Activated CD4-positive, alpha-beta T cell treated with anti-CD3 and anti-CD28 coated beads for 48 hours (primary cell): ENCODE data around the gene CPA5.

Experiments
- DNase-seq: peaks from one replicate; pipeline ENCODE4 v3.0.0-alpha.2; 2020

CPA5 gene

DNA sequence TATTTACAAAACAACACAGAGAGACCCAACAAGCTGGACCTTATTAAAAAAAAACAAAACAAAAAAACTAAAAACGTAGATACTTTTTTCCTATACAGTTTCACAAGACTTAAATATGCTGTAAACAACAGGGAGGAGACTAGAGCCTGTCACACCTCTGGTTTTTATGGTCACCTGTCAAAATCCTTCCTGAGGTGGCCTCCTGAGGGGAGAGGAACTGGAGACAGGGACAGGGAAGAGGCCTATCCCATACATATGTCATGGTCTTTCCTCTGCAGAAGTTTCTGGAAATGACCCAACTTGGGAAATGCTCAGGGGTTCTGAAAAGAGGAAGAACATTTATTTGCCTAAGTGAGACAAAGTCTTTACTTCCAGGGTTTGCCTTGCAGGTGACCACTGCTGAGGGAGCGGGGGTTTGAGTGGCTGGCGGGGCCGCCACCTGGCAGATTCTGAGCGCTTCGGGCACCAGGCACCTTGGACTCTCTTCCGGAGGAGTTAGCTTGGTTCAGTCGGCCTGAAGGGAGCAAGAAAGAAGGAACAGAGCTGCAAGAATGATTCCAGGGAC lies 54.0 kb downstream of the CPA5 start:
- DNase-seq: no peak

DNA sequence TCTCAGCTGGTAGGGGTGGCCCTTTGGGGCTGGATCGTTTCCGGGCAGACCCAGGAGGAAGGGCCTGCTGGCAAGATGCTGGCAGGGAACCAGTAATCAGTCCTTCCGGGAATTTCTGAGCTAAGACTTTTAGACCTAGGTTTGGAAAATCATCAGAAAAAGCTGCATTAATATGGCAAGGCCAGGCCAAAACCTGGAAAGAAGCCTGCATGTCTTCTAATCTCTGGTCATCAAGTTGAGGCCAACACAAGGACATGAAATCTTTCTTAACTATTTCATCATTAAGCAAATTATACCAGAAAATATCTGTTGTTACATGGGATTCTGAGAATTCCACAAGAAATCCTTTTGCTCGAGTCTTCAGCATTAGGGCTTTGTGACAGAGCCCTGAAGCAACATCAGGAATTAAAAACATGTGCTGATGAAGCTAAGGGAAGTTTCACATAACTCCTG lies 55.5 kb downstream of the CPA5 start:
- no peak for DNase-seq

DNA sequence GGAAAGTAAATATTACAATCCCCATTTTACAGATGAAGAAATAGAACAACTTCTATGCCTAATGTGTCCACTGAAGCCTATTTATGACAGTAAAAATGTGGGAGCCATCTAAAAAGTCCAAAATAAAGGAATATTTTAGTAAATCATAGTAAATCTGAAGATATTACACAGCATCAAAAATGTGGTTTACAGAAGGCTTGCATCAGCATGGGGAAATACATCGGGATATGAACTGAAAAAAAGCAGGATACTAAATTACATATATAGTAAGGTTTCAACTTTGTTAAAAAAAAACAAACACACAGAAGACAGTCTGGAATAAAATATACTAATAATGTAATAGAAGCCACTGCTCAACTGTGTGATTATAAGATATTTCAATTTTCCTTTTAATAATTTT lies 56.5 kb downstream of the CPA5 start:
- DNase-seq: no peak

GRCh38 chr7:130401578-130401977 lies 57.0 kb downstream of the CPA5 start:
- no peak for DNase-seq

DNA sequence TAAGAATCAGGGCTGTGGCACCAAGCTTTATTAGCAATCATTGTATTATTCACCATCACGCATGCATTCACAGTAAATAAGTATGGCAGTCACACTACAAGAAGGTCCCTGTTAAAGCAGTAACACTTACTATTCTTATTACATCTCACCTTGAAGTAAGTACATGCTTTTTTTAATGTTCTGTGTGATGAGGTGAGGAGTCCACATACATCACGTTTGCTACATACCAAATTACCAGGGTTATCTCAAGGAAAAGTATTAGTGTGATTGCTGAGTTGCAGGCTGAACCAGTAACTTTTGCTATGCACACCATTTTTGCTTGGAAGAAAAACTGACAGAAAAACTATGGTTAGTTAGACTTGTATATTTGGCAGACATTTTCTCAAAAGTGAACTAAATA lies 60.4 kb downstream of the CPA5 start:
- no peak for DNase-seq

GRCh38 chr7:130409067-130409711 lies 64.6 kb downstream of the CPA5 start:
- no peak for DNase-seq

GRCh38 chr7:130409712-130410072 lies 65.1 kb downstream of the CPA5 start:
- no peak for DNase-seq

DNA sequence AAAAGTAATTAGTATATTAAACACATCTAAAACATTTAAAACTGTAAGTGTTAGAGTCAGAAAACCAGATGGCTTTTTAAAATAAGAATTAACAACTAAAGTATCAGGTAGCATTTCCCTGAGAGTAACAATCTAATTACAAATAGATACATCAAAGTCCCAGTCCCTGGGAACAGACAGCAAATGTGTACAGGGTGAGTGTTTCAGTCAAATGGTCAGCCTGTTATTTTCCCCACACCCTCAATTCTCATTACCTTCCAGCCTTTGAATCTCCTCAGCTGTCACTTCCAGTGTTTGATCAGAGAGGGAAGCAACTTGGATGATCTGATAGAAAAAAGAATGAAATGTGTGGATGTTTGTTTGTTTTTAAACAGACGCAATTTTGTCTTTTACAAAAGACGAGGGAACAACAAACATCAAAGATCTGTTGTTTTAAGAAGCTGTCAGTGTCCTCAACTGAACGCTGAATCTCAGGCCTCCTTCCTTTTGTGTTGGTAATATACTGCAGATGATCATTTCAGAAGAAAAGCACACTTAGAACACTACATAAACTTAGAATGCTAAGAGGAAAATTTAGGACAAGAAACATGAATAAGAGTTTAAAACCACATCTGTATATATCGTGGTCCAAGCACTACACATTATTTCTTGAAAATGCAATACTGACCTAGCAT lies 66.4 kb downstream of the CPA5 start:
- DNase-seq: no peak

DNA sequence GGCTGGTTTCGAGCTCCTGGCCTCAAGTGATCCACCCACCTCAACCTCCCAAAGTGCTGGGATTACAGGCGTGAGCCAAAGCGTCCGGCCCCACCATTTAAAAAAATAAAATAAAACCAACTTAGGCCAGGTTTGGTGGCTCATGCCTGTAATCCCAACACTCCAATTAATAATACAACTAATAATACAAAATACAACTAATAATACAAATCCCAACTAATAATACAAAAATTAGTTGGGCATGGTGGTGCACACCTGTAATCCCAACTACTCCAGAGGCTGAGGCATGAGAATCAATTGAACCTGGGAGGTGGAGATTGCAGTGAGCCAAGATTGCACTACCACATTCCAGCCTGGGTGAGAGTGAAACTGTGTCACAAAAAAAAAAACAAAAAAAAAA lies 68.6 kb downstream of the CPA5 start:
- DNase-seq: no peak

GRCh38 chr7:130415006-130415405 lies 70.4 kb downstream of the CPA5 start:
- DNase-seq: no peak

- peak; percentile 23 for DNase-seq
Measured at GRCh38 chr7:130417213-130417612, 72.6 kb downstream of the CPA5 start.

DNA sequence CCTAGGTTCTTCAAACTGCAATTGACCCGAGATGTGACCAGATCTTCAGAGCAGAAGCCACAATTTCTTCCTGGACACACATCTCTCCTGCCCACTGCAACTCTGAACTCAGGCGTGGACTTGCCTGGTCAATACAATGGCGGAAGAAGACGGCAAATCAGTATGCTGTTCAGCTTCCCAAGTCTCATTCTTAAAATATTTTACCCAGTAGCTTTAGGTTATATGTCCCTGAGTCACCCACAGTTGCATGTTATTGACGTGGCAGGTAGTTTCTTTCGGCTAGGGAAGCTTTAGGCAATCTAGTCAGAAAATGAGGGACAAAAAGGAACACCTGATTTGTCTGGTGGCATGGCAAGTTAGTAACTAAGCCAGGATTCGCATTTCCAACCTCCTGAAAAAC lies 73.7 kb downstream of the CPA5 start:
- no peak for DNase-seq
